PC-9 (cell line): ENCODE data around the gene CIBAR2. TPM values are rescaled to one million over a fixed set of nuclear protein-coding genes. Genes with fewer than 3 reads are reported as not detected.

Source experiments
- BruUV-seq: library from RNA; stranded (reverse); fragments of 400-500 nt; replicated peaks from 2 replicates; lab custom pipeline; 2021; lab: Mats Ljungman, UMichigan
- CTCF ChIA-PET: fragments of 300-600 bp; sonication (Branson Sonifier 250); formaldehyde crosslinking; loops from one replicate; lab custom pipeline; 2022; ENCODE audit warnings: antibody characterized with exemption; lab: Charles Lee
- POLR2A ChIA-PET: fragments of 300-600 bp; sonication (Branson Sonifier 250); formaldehyde crosslinking; loops from one replicate; lab custom pipeline; 2022; ENCODE audit warnings: antibody characterized with exemption; ENCODE audit not compliant: unreplicated experiment; lab: Charles Lee
- DNase-seq, 2 experiments: peaks; one replicate each; pipeline versions ENCODE4 v3.0.0 to v3.0.0-alpha.2; 2015 to 2022; ENCODE audit warnings: mixed read lengths in 1 of 2
- H2AFZ ChIP-seq: fragments of 200-600 bp; sonication (generic); 2 replicates; pipeline ENCODE4 v1.8.1; 2017; ENCODE audit warnings: antibody characterized with exemption
- H3F3A ChIP-seq: fragments of 200-600 bp; sonication (generic); 2 replicates; pipeline ENCODE4 v1.8.1; 2017; ENCODE audit warnings: antibody characterized with exemption, mild to moderate bottlenecking, low read depth; ENCODE audit not compliant: insufficient read depth
- H3K27ac ChIP-seq: fragments of 200-600 bp; sonication (generic); 2 replicates; pipeline ENCODE4 v1.6.1; 2016; ENCODE audit warnings: mixed run types
- H3K27me3 ChIP-seq: fragments of 200-600 bp; sonication (generic); 2 replicates; pipeline ENCODE4 v1.6.1; 2016; ENCODE audit warnings: low read depth, mixed run types; ENCODE audit not compliant: insufficient read depth
- H3K36me3 ChIP-seq: fragments of 200-600 bp; sonication (generic); 2 replicates; pipeline ENCODE4 v1.6.1; 2016; ENCODE audit warnings: low read depth, mixed run types
- H3K4me1 ChIP-seq: fragments of 200-600 bp; sonication (generic); replicated peaks from 2 replicates; pipeline ENCODE4 v1.6.1; 2016; ENCODE audit warnings: mixed run types; ENCODE audit not compliant: insufficient read depth
- H3K4me2 ChIP-seq: fragments of 200-600 bp; sonication (generic); 2 replicates; pipeline ENCODE4 v1.6.1; 2017; ENCODE audit warnings: mixed run types
- H3K4me3 ChIP-seq: fragments of 200-600 bp; sonication (generic); 2 replicates; pipeline ENCODE4 v1.6.1; 2016; ENCODE audit warnings: mixed run types
- H3K79me2 ChIP-seq: fragments of 200-600 bp; sonication (generic); 2 replicates; pipeline ENCODE4 v1.6.1; 2017; ENCODE audit warnings: low read depth, mixed run types
- H3K9me2 ChIP-seq: fragments of 200-600 bp; sonication (generic); 2 replicates; pipeline ENCODE4 v1.8.1; 2017; ENCODE audit warnings: mild to moderate bottlenecking; ENCODE audit not compliant: insufficient read depth
- H3K9me3 ChIP-seq: fragments of 200-600 bp; sonication (generic); 2 replicates; pipeline ENCODE4 v1.8.1; 2016; ENCODE audit warnings: low read depth; ENCODE audit not compliant: insufficient read depth
- H4K20me1 ChIP-seq: fragments of 200-600 bp; sonication (generic); 2 replicates; pipeline ENCODE4 v1.8.1; 2017; ENCODE audit not compliant: insufficient read depth
- EZH2 ChIP-seq: fragments of 200-600 bp; sonication (generic); IDR thresholded peaks from 2 replicates; pipeline ENCODE4 v1.8.0; 2017; ENCODE audit warnings: antibody characterized with exemption, low read depth
- intact Hi-C: fragments of 100-400 bp; cut with micrococcal nuclease; formaldehyde crosslinking; loops from one replicate; pipeline ENCODE4 v1.10.0; 2022; ENCODE audit not compliant: unreplicated experiment
- total RNA-seq: library from RNA; stranded (reverse); gene quantifications from 2 replicates; pipeline ENCODE4 v1.2.3, GENCODE V29; 2021
- TF ChIP-seq, protein P1 (sequence below): fragments of 200-600 bp; sonication (generic); conservative IDR thresholded peaks from 2 replicates; pipeline ENCODE4 v1.6.1; 2017; ENCODE audit warnings: mixed run types, antibody characterized with exemption, mild to moderate bottlenecking, moderate library complexity

Gene CIBAR2
- total RNA-seq, 1 experiment from 2014 or later, result not detected

DNA sequence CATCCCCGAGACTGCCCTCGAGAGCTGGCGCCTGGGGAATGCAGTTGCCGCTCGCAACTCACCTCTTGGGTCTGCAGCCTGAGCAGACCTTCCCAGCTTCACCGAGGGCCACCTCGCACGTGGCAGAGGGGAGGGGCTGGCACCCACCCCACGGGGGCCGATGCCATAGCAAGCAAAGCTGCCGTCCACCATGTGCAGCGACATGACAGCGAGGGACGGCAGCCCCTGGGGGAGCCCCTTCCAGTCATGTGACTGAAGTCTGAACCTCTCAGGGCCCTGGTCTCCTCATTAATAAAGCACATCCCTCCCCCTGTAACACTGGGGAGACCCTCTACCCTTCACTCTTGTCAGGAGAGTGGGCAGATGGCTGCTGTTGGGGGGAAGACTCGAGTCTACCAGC is 30.5 kb downstream of the CIBAR2 start:
- no peaks in the 10 kb centered on the region for H3F3A ChIP-seq
- H3K9me3 ChIP-seq, result no peaks in the 10 kb centered on the region
- H3K79me2 ChIP-seq, result no peaks in the 10 kb centered on the region
- CTCF ChIA-PET, result interaction anchor here (0.5 kb wide), 1 partner anchor 34 kb away, joined by 4 read pairs; no protein-coding TSS in a partner anchor
- H3K4me3 ChIP-seq, result no peak overlapping the region
- H2AFZ ChIP-seq, result no peak overlapping the region
- no peaks in the 10 kb centered on the region for H3K27me3 ChIP-seq
- no peaks in the 10 kb centered on the region for H3K9me2 ChIP-seq
- DNase-seq, result no peak
- H3K4me1 ChIP-seq, result no peaks in the 10 kb centered on the region
- H3K36me3 ChIP-seq, result no peaks in the 10 kb centered on the region
- intact Hi-C loops, result no loop called here
- H3K27ac ChIP-seq, result no peak overlapping the region
- H3K4me2 ChIP-seq, result no peak overlapping the region
- H4K20me1 ChIP-seq, result no peaks in the 10 kb centered on the region
- no TSS peak for BruUV-seq
- POLR2A ChIA-PET, result no interaction called here
- TF ChIP-seq, protein P1, sequence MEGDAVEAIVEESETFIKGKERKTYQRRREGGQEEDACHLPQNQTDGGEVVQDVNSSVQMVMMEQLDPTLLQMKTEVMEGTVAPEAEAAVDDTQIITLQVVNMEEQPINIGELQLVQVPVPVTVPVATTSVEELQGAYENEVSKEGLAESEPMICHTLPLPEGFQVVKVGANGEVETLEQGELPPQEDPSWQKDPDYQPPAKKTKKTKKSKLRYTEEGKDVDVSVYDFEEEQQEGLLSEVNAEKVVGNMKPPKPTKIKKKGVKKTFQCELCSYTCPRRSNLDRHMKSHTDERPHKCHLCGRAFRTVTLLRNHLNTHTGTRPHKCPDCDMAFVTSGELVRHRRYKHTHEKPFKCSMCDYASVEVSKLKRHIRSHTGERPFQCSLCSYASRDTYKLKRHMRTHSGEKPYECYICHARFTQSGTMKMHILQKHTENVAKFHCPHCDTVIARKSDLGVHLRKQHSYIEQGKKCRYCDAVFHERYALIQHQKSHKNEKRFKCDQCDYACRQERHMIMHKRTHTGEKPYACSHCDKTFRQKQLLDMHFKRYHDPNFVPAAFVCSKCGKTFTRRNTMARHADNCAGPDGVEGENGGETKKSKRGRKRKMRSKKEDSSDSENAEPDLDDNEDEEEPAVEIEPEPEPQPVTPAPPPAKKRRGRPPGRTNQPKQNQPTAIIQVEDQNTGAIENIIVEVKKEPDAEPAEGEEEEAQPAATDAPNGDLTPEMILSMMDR, result no peak
- no peak for TF ChIP-seq EZH2

DNA sequence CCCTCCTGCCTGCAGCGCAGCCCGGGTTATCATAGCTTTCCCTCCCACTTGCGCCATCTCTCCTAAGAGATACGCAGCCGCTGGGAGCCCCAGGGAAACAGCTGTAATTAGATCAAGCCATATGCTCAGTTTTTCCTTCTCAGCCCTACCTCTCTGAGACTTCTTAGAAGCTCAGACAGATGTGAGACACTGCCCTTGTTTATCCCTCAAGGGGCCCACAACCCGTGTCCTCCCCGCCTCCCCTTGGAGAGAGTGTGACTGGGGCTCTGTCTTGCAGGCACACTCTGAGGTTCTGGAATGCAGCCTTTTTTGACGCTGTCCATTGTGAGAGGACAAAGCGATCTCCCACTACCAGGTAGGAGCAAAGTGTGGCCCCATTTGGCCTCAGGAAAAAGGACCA is 31.2 kb downstream of the CIBAR2 start:
- CTCF ChIA-PET, result interaction anchor here (1.0 kb wide), 1 partner anchor 12 kb away, joined by 4 read pairs; no protein-coding TSS in a partner anchor
- H3K9me2 ChIP-seq, result no peaks in the 10 kb centered on the region
- no peaks in the 10 kb centered on the region for H3K9me3 ChIP-seq
- no peak overlapping the region for H3K27ac ChIP-seq
- POLR2A ChIA-PET, result no interaction called here
- no peaks in the 10 kb centered on the region for H3K27me3 ChIP-seq
- BruUV-seq, result no TSS peak
- no peaks in the 10 kb centered on the region for H3K36me3 ChIP-seq
- H3K79me2 ChIP-seq, result no peaks in the 10 kb centered on the region
- intact Hi-C loops, result no loop called here
- no peak for TF ChIP-seq EZH2
- TF ChIP-seq, protein P1, result no peak
- no peak for DNase-seq
- no peaks in the 10 kb centered on the region for H4K20me1 ChIP-seq
- no peak overlapping the region for H2AFZ ChIP-seq
- no peaks in the 10 kb centered on the region for H3F3A ChIP-seq
- H3K4me2 ChIP-seq, result no peak overlapping the region
- no peaks in the 10 kb centered on the region for H3K4me1 ChIP-seq
- no peak overlapping the region for H3K4me3 ChIP-seq

DNA sequence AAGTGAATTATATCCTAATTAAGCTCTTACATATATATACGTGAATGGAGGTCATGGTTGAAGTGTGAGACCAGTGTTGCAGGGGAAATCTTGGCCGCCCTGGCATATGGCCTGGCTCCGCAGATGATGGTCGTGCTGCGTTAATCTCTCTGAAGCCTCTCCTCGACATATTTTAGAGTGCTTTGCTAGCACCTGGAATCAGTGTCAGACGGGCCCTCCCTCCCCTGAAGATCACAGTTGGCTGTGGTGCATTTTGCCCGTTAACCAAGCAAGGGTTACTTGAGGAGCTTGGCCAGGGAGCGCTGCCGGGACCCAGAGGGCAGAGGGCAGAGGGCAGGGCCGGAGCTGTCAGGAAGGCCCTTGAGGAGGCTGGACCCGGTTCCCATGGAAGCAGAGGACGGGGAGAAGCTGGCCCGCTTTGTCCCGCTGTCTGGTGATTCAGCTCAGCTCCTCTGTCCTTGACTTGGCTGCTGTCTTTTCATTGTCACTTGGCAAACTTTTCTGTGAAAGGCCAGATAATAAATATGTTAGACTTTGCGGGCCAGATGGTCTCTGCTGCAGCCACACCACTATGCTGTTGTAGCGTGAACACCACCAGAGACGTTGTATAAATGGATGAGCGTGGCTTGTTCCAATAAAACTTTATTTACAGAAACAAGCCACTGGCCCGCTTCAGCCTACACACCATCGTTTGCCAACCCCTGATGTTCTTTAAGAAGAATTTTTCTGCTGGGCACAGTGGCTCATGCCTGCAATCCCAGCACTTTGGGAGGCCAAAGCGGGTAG is 32.3 kb downstream of the CIBAR2 start:
- intact Hi-C loops, result no loop called here
- Histone ChIP-seq H3K4me1 (no peaks in the 10 kb centered on the region), H3K4me2 (no peak overlapping the region), H3K79me2 (no peaks in the 10 kb centered on the region), H3K9me2 (no peaks in the 10 kb centered on the region), H3K27ac (no peak overlapping the region), H4K20me1 (no peaks in the 10 kb centered on the region), H2AFZ (no peak overlapping the region), H3F3A (no peaks in the 10 kb centered on the region), H3K4me3 (no peak overlapping the region), H3K9me3 (no peaks in the 10 kb centered on the region), H3K36me3 (no peaks in the 10 kb centered on the region), H3K27me3 (no peaks in the 10 kb centered on the region)
- DNase-seq, result no peak
- BruUV-seq, result no TSS peak
- CTCF ChIA-PET, result interaction anchor here (1.0 kb wide), 1 partner anchor 11 kb away, joined by 4 read pairs; no protein-coding TSS in a partner anchor
- no peak for TF ChIP-seq EZH2
- TF ChIP-seq, protein P1, result no peak
- POLR2A ChIA-PET, result interaction anchor here (0.6 kb wide), 1 partner anchor 488 kb away, joined by 10 read pairs; no protein-coding TSS in a partner anchor
